ENCODE measurements around the gene TSPAN18. TPM values are rescaled to one million over a fixed set of nuclear protein-coding genes. Genes with fewer than 3 reads are reported as not detected.
A peak's percentile ranks its signal among the peaks of the same experiment; 100 is the strongest.

The TSPAN18 gene
- total RNA-seq, 1 donor from 2014 or later: 46.4 TPM

GRCh38 chr11:44728491-44728910, 1.7 kb downstream of the TSPAN18 start:
- no peak for TF ChIP-seq CTCF (IDR thresholded peaks at IDR 0.05)
- DNase-seq: no peak
- Histone ChIP-seq H3K36me3 (no peaks in the 10 kb centered on the region), H3K4me1 (peaks cover 24% of the 10 kb centered on the region), H3K27ac (no peak overlapping the region), H3K9me3 (no peaks in the 10 kb centered on the region), H3K4me3 (peak overlapping the region; percentile 54), H3K27me3 (peaks cover 10% of the 10 kb centered on the region)
- intact Hi-C loops (cut with DNase I): loop anchor here (5.0 kb wide), 1 partner anchor 164 kb away; no protein-coding TSS in a partner anchor
- no peak for ATAC-seq

- H3K36me3 ChIP-seq: no peaks in the 10 kb centered on the region
- H3K4me1 ChIP-seq: peaks cover 24% of the 10 kb centered on the region
- intact Hi-C loops (cut with DNase I): loop anchor here (5.0 kb wide), 1 partner anchor 163 kb away; no protein-coding TSS in a partner anchor
- H3K4me3 ChIP-seq: no peak overlapping the region
- no peak for ATAC-seq
- TF ChIP-seq CTCF (IDR thresholded peaks at IDR 0.05): no peak
- H3K27me3 ChIP-seq: peaks cover 10% of the 10 kb centered on the region
- H3K9me3 ChIP-seq: no peaks in the 10 kb centered on the region
- no peak for DNase-seq
- H3K27ac ChIP-seq: no peak overlapping the region
Measured at GRCh38 chr11:44729063-44729462, 2.3 kb downstream of the TSPAN18 start.

GRCh38 chr11:44729713-44730112, 3.0 kb downstream of the TSPAN18 start:
- TF ChIP-seq CTCF (IDR thresholded peaks at IDR 0.05): no peak
- H3K4me1 ChIP-seq: peaks cover 23% of the 10 kb centered on the region
- no peak overlapping the region for H3K27ac ChIP-seq
- no peak for DNase-seq
- intact Hi-C loops (cut with DNase I): loop anchor here (5.0 kb wide), 1 partner anchor 163 kb away; no protein-coding TSS in a partner anchor
- no peak overlapping the region for H3K4me3 ChIP-seq
- ATAC-seq: no peak
- no peaks in the 10 kb centered on the region for H3K9me3 ChIP-seq
- peaks cover 10% of the 10 kb centered on the region for H3K27me3 ChIP-seq
- no peaks in the 10 kb centered on the region for H3K36me3 ChIP-seq

- H3K4me1 ChIP-seq: peaks cover 19% of the 10 kb centered on the region
- no peak overlapping the region for H3K4me3 ChIP-seq
- no peak overlapping the region for H3K27ac ChIP-seq
- DNase-seq: no peak
- H3K27me3 ChIP-seq: peaks cover 10% of the 10 kb centered on the region
- intact Hi-C loops (cut with DNase I): no loop called here
- H3K9me3 ChIP-seq: no peaks in the 10 kb centered on the region
- TF ChIP-seq CTCF (IDR thresholded peaks at IDR 0.05): no peak
- H3K36me3 ChIP-seq: no peaks in the 10 kb centered on the region
- ATAC-seq: no peak
Measured at GRCh38 chr11:44730775-44731174, 4.0 kb downstream of the TSPAN18 start.

- Histone ChIP-seq H3K27me3 (peaks cover 10% of the 10 kb centered on the region), H3K9me3 (no peaks in the 10 kb centered on the region), H3K4me1 (peaks cover 10% of the 10 kb centered on the region), H3K4me3 (no peak overlapping the region), H3K27ac (no peak overlapping the region), H3K36me3 (no peaks in the 10 kb centered on the region)
- ATAC-seq (no peak), DNase-seq (no peak)
- TF ChIP-seq CTCF (IDR thresholded peaks at IDR 0.05): no peak
- intact Hi-C loops (cut with DNase I): no loop called here
Measured at GRCh38 chr11:44731685-44732430, 5.1 kb downstream of the TSPAN18 start.
